SK-N-SH (cell line): Measurements from ENCODE around the gene STK4. TPM values are rescaled to one million over a fixed set of nuclear protein-coding genes. Genes with fewer than 3 reads are reported as not detected.

Experiments used
- CTCF ChIA-PET: fragments of 300-600, 350-600 bp; formaldehyde crosslinking; extraction: SDS; loops from one replicate; lab custom pipeline; 2021; lab: Yijun Ruan, JAX
- POLR2A ChIA-PET: fragments of 350-600 bp; sonication (Branson Sonifier 250); formaldehyde crosslinking; extraction: SDS; loops from one replicate; lab custom pipeline; 2020; ENCODE audit warnings: antibody characterized with exemption, inconsistent platforms; lab: Yijun Ruan, JAX
- DNase-seq: peaks from one replicate; pipeline ENCODE4 v3.0.0; 2012
- H2AFZ ChIP-seq: fragments of 200-600 bp; sonication (generic); 2 replicates; pipeline ENCODE4 v1.8.1; 2016; ENCODE audit warnings: antibody characterized with exemption, mild to moderate bottlenecking, low read depth
- H3F3A ChIP-seq: fragments of 200-600 bp; sonication (generic); replicated peaks from 2 replicates; pipeline ENCODE3; 2016; ENCODE audit warnings: antibody characterized with exemption, mild to moderate bottlenecking; ENCODE audit not compliant: insufficient read depth
- H3K27ac ChIP-seq, 2 experiments: fragments of 200-500 bp in 1 of 2; fragments of 200-600 bp in 1 of 2; sonication (Bioruptor generic) in 1 of 2; sonication (generic), shearing (Covaris generic) in 1 of 2; 2 replicates each; pipeline versions ENCODE4 v1.5.1 to v1.6.1; 2014 to 2016; ENCODE audit warnings: low read depth in 2 of 2, inconsistent platforms in 1 of 2, low read length in 1 of 2, mild to moderate bottlenecking in 1 of 2, mixed read lengths in 1 of 2
- H3K27me3 ChIP-seq: fragments of 200-600 bp; sonication (generic), shearing (Covaris generic); 2 replicates; pipeline ENCODE4 v1.6.1; 2016; ENCODE audit warnings: mixed run types; ENCODE audit not compliant: insufficient read depth
- H3K36me3 ChIP-seq, 2 experiments: fragments of 200-500 bp in 1 of 2; fragments of 200-600 bp in 1 of 2; sonication (Bioruptor generic) in 1 of 2; sonication (generic) in 1 of 2; replicated peaks in 1 of 2; 2 replicates each; pipeline versions ENCODE3 to v1.5.1; 2014 to 2016; ENCODE audit warnings: low read length in 1 of 2, mild to moderate bottlenecking in 1 of 2; ENCODE audit not compliant: insufficient read depth in 2 of 2, control insufficient read depth in 1 of 2
- H3K4me1 ChIP-seq, 2 experiments: fragments of 200-500 bp in 1 of 2; fragments of 200-600 bp in 1 of 2; sonication (Bioruptor generic) in 1 of 2; sonication (generic), shearing (Covaris generic) in 1 of 2; 2 replicates each; pipeline versions ENCODE4 v1.5.1 to v1.6.1; 2014 to 2016; ENCODE audit warnings: low read depth in 1 of 2, low read length in 1 of 2, mixed run types in 1 of 2; ENCODE audit not compliant: insufficient read depth in 2 of 2, control insufficient read depth in 1 of 2
- H3K4me2 ChIP-seq: fragments of 200-600 bp; sonication (generic), shearing (Covaris generic); 2 replicates; pipeline ENCODE4 v1.6.1; 2017; ENCODE audit warnings: mixed run types
- H3K4me3 ChIP-seq, 2 experiments: fragments of 200-500 bp in 1 of 2; fragments of 200-600 bp in 1 of 2; sonication (Bioruptor generic) in 1 of 2; sonication (generic), shearing (Covaris generic) in 1 of 2; 2 replicates each; pipeline versions ENCODE4 v1.5.1 to v1.8.1; 2014 to 2016; ENCODE audit warnings: low read depth in 2 of 2, inconsistent platforms in 1 of 2, low read length in 1 of 2, mild to moderate bottlenecking in 1 of 2, mixed read lengths in 1 of 2, moderate library complexity in 1 of 2
- H3K79me2 ChIP-seq: fragments of 200-600 bp; sonication (generic); 2 replicates; pipeline ENCODE4 v1.8.1; 2017; ENCODE audit warnings: mild to moderate bottlenecking; ENCODE audit not compliant: insufficient read depth
- H3K9ac ChIP-seq: fragments of 200-600 bp; sonication (generic); 2 replicates; pipeline ENCODE4 v1.6.1; 2017; ENCODE audit warnings: mixed run types
- H3K9me2 ChIP-seq: fragments of 200-600 bp; sonication (generic); 2 replicates; pipeline ENCODE4 v1.6.1; 2017; ENCODE audit warnings: mixed run types
- H3K9me3 ChIP-seq: fragments of 200-600 bp; sonication (generic); 2 replicates; pipeline ENCODE4 v1.6.1; 2017; ENCODE audit warnings: mixed run types, mild to moderate bottlenecking, moderate library complexity
- H4K20me1 ChIP-seq: fragments of 200-600 bp; sonication (generic); 2 replicates; pipeline ENCODE4 v1.6.1; 2017; ENCODE audit warnings: mild to moderate bottlenecking, mixed run types; ENCODE audit not compliant: insufficient read depth
- CHD2 ChIP-seq: fragments of 150-350 bp; IDR thresholded peaks from 2 replicates; pipeline ENCODE4 v1.6.1; 2018; ENCODE audit warnings: low read length; ENCODE audit not compliant: partially characterized antibody
- EP300 ChIP-seq, 2 experiments: IDR thresholded peaks; 2 replicates each; pipeline versions ENCODE4 v1.4.0 to v1.6.1; 2012; ENCODE audit warnings: borderline replicate concordance in 1 of 2, low read depth in 1 of 2, low read length in 1 of 2
- EZH2phosphoT487 ChIP-seq: fragments of 200-600 bp; sonication (generic); IDR thresholded peaks from 2 replicates; pipeline ENCODE4 v1.6.1; 2017; ENCODE audit warnings: low read depth, mixed run types, mild to moderate bottlenecking, antibody characterized with exemption, moderate library complexity, borderline replicate concordance
- FOSL2 ChIP-seq: IDR thresholded peaks from 2 replicates; pipeline ENCODE4 v1.4.0; 2012; ENCODE audit warnings: low read depth, mild to moderate bottlenecking, moderate library complexity, borderline replicate concordance
- FOXJ3 ChIP-seq: sonication (generic); formaldehyde crosslinking; IDR thresholded peaks from 2 replicates; pipeline ENCODE4 v1.5.1; 2020; ENCODE audit warnings: mild to moderate bottlenecking, missing genetic modification reagents
- FOXM1 ChIP-seq: IDR thresholded peaks from 2 replicates; pipeline ENCODE4 v1.4.0; 2012; ENCODE audit warnings: low read depth, mild to moderate bottlenecking
- GABPA ChIP-seq: IDR thresholded peaks from 2 replicates; pipeline ENCODE4 v1.4.0; 2012; ENCODE audit warnings: low read depth, mild to moderate bottlenecking
- GATA2 ChIP-seq: sonication (generic); formaldehyde crosslinking; IDR thresholded peaks from 2 replicates; pipeline ENCODE4 v1.5.0; 2020; ENCODE audit warnings: mild to moderate bottlenecking, missing genetic modification reagents
- JUND ChIP-seq: IDR thresholded peaks from 2 replicates; pipeline ENCODE4 v1.4.0; 2012
- MEF2A ChIP-seq: IDR thresholded peaks from 2 replicates; pipeline ENCODE4 v1.4.0; 2012; ENCODE audit warnings: low read depth, borderline replicate concordance
- MXI1 ChIP-seq: IDR thresholded peaks from 2 replicates; pipeline ENCODE4 v1.6.1; 2012; ENCODE audit warnings: mild to moderate bottlenecking, low read depth, low read length, improper control_type of control experiment
- NFIC ChIP-seq: IDR thresholded peaks from 2 replicates; pipeline ENCODE4 v1.4.0; 2012; ENCODE audit warnings: borderline replicate concordance
- NRF1 ChIP-seq: IDR thresholded peaks from 2 replicates; pipeline ENCODE4 v1.6.1; 2012; ENCODE audit warnings: low read depth, mild to moderate bottlenecking, low read length
- POLR2AphosphoS5 ChIP-seq: IDR thresholded peaks from 2 replicates; pipeline ENCODE4 v1.6.1; 2012; ENCODE audit warnings: low read depth, low read length
- RFX5 ChIP-seq: IDR thresholded peaks from 2 replicates; pipeline ENCODE4 v1.6.1; 2012; ENCODE audit warnings: mild to moderate bottlenecking, improper control_type of control experiment, low read length
- SIN3A ChIP-seq: IDR thresholded peaks from 2 replicates; pipeline ENCODE4 v1.6.1; 2012; ENCODE audit warnings: low read depth, mild to moderate bottlenecking, low read length, moderate library complexity, borderline replicate concordance
- TCF12 ChIP-seq: IDR thresholded peaks from 2 replicates; pipeline ENCODE4 v1.4.0; 2012
- TEAD4 ChIP-seq: IDR thresholded peaks from 2 replicates; pipeline ENCODE4 v1.4.0; 2012; ENCODE audit warnings: mild to moderate bottlenecking, borderline replicate concordance; ENCODE audit not compliant: insufficient read depth
- YY1 ChIP-seq: IDR thresholded peaks from 2 replicates; pipeline ENCODE4 v1.4.0; 2012; ENCODE audit warnings: low read depth, mild to moderate bottlenecking
- WGBS: methylation state at CpG from one replicate; pipeline ENCODE4 v1.1.6; 2017; ENCODE audit warnings: low lambda C conversion rate; 5-methylcytosine and 5-hydroxymethylcytosine counted together
- polyA plus RNA-seq, 3 experiments: library from polyadenylated mRNA; depleted of rRNA; stranded (reverse); fragments of >200 nt; gene quantifications; 2 replicates each; pipeline ENCODE4 v1.2.3, GENCODE V29; 2012
- TF ChIP-seq, protein P1 (sequence below): IDR thresholded peaks from 2 replicates; pipeline ENCODE4 v1.4.0; 2012; ENCODE audit warnings: low read depth
- TF ChIP-seq, protein P2 (sequence below): IDR thresholded peaks from 2 replicates; pipeline ENCODE4 v1.4.0; 2012; ENCODE audit warnings: low read depth, borderline replicate concordance
- TF ChIP-seq, protein P3 (sequence below): IDR thresholded peaks from 2 replicates; pipeline ENCODE4; 2012
- TF ChIP-seq, protein P4 (sequence below): fragments of 150-350 bp; IDR thresholded peaks from 2 replicates; pipeline ENCODE4 v1.6.1; 2017; ENCODE audit warnings: antibody characterized with exemption, low read length, low read depth, borderline replicate concordance
- TF ChIP-seq, protein P5 (sequence below): fragments of 150-350 bp; IDR thresholded peaks from 2 replicates; pipeline ENCODE4 v1.6.1; 2016; ENCODE audit warnings: mild to moderate bottlenecking, low read depth, low read length
- TF ChIP-seq, protein P6 (sequence below): IDR thresholded peaks from 2 replicates; pipeline ENCODE4 v1.4.0; 2012; ENCODE audit warnings: low read depth, borderline replicate concordance

Gene STK4
- polyA plus RNA-seq, 1 of the 3 experiments (the other 2 are of a cell fraction) = 11.4 TPM

DNA sequence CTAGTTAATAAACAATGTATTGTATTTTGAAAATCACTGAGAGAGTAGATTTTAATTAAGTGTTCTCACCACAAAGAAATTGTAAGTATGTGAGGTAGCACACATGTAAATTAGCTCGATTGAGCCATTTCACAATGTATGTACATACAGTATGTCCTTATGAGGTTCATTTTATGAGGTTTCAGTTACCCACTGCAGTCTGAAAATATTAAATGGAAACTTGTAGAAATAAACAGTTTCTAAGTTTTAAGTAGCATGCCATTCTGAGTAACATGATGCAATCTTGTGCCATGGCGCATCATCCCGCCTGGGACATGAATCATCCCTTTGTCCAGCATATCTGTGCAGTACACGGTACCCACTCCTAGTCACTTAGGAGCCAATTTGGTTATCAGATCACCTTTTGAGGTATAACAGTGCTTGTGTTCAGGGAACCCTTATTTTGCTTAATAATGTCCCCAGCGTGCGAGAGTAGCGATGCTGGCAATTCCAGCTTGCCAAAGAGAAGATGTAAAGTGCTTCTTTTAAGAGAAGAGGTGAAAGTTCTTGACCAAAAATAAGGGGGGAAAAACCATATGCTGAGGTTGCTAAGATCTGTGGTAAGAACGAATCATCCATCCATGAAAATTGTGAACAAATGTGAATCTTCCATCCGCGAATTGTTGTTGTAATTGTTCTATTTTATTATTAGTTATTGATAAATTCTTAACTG is 69.9 kb downstream of the STK4 start:
- Histone ChIP-seq H3K9me3 (no peaks in the 10 kb centered on the region), H3K9me2 (no peaks in the 10 kb centered on the region), H3F3A (peaks cover 29% of the 10 kb centered on the region), H2AFZ (peak overlapping the region; percentile 53)
- TF ChIP-seq, protein P1, sequence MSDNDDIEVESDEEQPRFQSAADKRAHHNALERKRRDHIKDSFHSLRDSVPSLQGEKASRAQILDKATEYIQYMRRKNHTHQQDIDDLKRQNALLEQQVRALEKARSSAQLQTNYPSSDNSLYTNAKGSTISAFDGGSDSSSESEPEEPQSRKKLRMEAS = peak; percentile 77
- TF ChIP-seq POLR2AphosphoS5 (peak; percentile 42; the same call in 1 of the 2 replicates), JUND (peak; percentile 75), MEF2A (no peak), NFIC (peak; percentile 64), FOSL2 (peak; percentile 94), FOXJ3 (no peak), SIN3A (no peak), GABPA (no peak), YY1 (no peak), EP300 (IDR thresholded peaks at IDR 0.05; ENCODE audit: borderline replicate concordance in 1 of 2, low read depth in 1 of 2, low read length in 1 of 2) (peak in 1 of 2 experiments; percentile 76; a peak in 2 of 4 replicates), GATA2 (CRISPR knock-in tag) (no peak), MXI1 (no peak), TEAD4 (no peak), RFX5 (no peak), EZH2phosphoT487 (no peak), TCF12 (peak; percentile 73), CHD2 (no peak), NRF1 (no peak), FOXM1 (no peak)
- TF ChIP-seq, protein P2, sequence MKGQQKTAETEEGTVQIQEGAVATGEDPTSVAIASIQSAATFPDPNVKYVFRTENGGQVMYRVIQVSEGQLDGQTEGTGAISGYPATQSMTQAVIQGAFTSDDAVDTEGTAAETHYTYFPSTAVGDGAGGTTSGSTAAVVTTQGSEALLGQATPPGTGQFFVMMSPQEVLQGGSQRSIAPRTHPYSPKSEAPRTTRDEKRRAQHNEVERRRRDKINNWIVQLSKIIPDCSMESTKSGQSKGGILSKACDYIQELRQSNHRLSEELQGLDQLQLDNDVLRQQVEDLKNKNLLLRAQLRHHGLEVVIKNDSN = no peak
- TF ChIP-seq, protein P3, sequence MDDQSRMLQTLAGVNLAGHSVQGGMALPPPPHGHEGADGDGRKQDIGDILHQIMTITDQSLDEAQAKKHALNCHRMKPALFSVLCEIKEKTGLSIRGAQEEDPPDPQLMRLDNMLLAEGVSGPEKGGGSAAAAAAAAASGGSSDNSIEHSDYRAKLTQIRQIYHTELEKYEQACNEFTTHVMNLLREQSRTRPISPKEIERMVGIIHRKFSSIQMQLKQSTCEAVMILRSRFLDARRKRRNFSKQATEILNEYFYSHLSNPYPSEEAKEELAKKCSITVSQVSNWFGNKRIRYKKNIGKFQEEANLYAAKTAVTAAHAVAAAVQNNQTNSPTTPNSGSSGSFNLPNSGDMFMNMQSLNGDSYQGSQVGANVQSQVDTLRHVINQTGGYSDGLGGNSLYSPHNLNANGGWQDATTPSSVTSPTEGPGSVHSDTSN = peak; percentile 67
- TF ChIP-seq, protein P4, sequence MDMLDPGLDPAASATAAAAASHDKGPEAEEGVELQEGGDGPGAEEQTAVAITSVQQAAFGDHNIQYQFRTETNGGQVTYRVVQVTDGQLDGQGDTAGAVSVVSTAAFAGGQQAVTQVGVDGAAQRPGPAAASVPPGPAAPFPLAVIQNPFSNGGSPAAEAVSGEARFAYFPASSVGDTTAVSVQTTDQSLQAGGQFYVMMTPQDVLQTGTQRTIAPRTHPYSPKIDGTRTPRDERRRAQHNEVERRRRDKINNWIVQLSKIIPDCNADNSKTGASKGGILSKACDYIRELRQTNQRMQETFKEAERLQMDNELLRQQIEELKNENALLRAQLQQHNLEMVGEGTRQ = no peak
- TF ChIP-seq, protein P5, sequence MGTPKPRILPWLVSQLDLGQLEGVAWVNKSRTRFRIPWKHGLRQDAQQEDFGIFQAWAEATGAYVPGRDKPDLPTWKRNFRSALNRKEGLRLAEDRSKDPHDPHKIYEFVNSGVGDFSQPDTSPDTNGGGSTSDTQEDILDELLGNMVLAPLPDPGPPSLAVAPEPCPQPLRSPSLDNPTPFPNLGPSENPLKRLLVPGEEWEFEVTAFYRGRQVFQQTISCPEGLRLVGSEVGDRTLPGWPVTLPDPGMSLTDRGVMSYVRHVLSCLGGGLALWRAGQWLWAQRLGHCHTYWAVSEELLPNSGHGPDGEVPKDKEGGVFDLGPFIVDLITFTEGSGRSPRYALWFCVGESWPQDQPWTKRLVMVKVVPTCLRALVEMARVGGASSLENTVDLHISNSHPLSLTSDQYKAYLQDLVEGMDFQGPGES = no peak
- TF ChIP-seq, protein P6, sequence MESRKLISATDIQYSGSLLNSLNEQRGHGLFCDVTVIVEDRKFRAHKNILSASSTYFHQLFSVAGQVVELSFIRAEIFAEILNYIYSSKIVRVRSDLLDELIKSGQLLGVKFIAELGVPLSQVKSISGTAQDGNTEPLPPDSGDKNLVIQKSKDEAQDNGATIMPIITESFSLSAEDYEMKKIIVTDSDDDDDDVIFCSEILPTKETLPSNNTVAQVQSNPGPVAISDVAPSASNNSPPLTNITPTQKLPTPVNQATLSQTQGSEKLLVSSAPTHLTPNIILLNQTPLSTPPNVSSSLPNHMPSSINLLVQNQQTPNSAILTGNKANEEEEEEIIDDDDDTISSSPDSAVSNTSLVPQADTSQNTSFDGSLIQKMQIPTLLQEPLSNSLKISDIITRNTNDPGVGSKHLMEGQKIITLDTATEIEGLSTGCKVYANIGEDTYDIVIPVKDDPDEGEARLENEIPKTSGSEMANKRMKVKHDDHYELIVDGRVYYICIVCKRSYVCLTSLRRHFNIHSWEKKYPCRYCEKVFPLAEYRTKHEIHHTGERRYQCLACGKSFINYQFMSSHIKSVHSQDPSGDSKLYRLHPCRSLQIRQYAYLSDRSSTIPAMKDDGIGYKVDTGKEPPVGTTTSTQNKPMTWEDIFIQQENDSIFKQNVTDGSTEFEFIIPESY = no peak
- TF ChIP-seq, all 33 proteins: peak for 8
- ChIA-PET POLR2A (no interaction called here), CTCF (interaction anchor here (1.2 to 2.5 kb wide), 7 partner anchors 8 to 326 kb away, joined by 3 to 16 read pairs (median 5); partner anchors contain the start of gene SYS1)
- H3K27me3 ChIP-seq = no peaks in the 10 kb centered on the region
- H4K20me1 ChIP-seq = no peaks in the 10 kb centered on the region
- H3K4me2 ChIP-seq = peak overlapping the region; percentile 54
- WGBS = 45% methylated on average over 10 of the region's 10 CpGs
- H3K36me3 ChIP-seq = peaks cover 2 to 18% of the 10 kb centered on the region in 2 experiments
- H3K4me3 ChIP-seq = no peak overlapping the region
- peaks cover 32% of the 10 kb centered on the region for H3K79me2 ChIP-seq
- no peak for DNase-seq
- peak overlapping the region; percentile 48 to 89; a peak in 3 of 4 replicates for H3K27ac ChIP-seq
- peaks cover 2 to 42% of the 10 kb centered on the region in 2 experiments; a peak in 3 of 4 replicates for H3K4me1 ChIP-seq
- H3K9ac ChIP-seq = peak overlapping the region; percentile 54
